HEK293T (cell line): Measurements from ENCODE around the gene PIBF1.

ENCODE experiments used
- BHLHE40 ChIP-seq: fragments of 450-650 bp; IDR thresholded peaks from 2 replicates; pipeline ENCODE4 v1.6.1; 2016; ENCODE audit warnings: mild to moderate bottlenecking, moderate library complexity, borderline replicate concordance
- ELF4 ChIP-seq: fragments of 450-650 bp; IDR thresholded peaks from 2 replicates; pipeline ENCODE4 v1.6.1; 2017; ENCODE audit warnings: antibody characterized with exemption
- FOXA1 ChIP-seq: fragments of 450-650 bp; IDR thresholded peaks from 2 replicates; pipeline ENCODE4 v1.6.1; 2016; ENCODE audit warnings: mild to moderate bottlenecking
- FOXK2 ChIP-seq: fragments of 450-650 bp; IDR thresholded peaks from 2 replicates; pipeline ENCODE4 v1.6.1; 2016; ENCODE audit warnings: mild to moderate bottlenecking
- FOXM1 ChIP-seq: fragments of 450-650 bp; IDR thresholded peaks from 2 replicates; pipeline ENCODE4 v1.6.1; 2017; ENCODE audit warnings: mild to moderate bottlenecking, borderline replicate concordance
- HDGF ChIP-seq: fragments of 450-650 bp; IDR thresholded peaks from 2 replicates; pipeline ENCODE4 v1.6.1; 2017; ENCODE audit warnings: antibody characterized with exemption, borderline replicate concordance
- LEF1 ChIP-seq: fragments of 450-650 bp; IDR thresholded peaks from 2 replicates; pipeline ENCODE4 v1.6.1; 2017; ENCODE audit warnings: mild to moderate bottlenecking, borderline replicate concordance
- PKNOX1 ChIP-seq: fragments of 450-650 bp; IDR thresholded peaks from 2 replicates; pipeline ENCODE4 v1.6.1; 2016
- SUZ12 ChIP-seq: fragments of 450-650 bp; IDR thresholded peaks from 2 replicates; pipeline ENCODE4 v1.6.1; 2016; ENCODE audit warnings: mild to moderate bottlenecking

GRCh38 chr13:73034901-73035300 lies 253.0 kb downstream of the PIBF1 start:
- no peak for TF ChIP-seq BHLHE40
- TF ChIP-seq FOXK2: no peak
- no peak for TF ChIP-seq FOXA1
- no peak for TF ChIP-seq PKNOX1
- no peak for TF ChIP-seq SUZ12
- TF ChIP-seq FOXM1: no peak
- TF ChIP-seq LEF1: no peak
- no peak for TF ChIP-seq ELF4
- no peak for TF ChIP-seq HDGF
